ENCODE measurements around the gene UNC5CL. TPM values are rescaled to one million over a fixed set of nuclear protein-coding genes. Genes with fewer than 3 reads are reported as not detected.

Gene UNC5CL
- total RNA-seq, 1 experiment from 2014 or later = 0.81 TPM

- TF ChIP-seq CTCF (conservative IDR thresholded peaks at IDR 0.05) = no peak
- peaks cover 7% of the 10 kb centered on the region; the same call in 1 of the 2 replicates for H3K4me1 ChIP-seq (ENCODE audit: insufficient read depth, low read length)
- no peaks in the 10 kb centered on the region for H3K23me2 ChIP-seq (ENCODE audit: insufficient read length, low read depth, low read length, poor library complexity, severe bottlenecking)
Observed at GRCh38 chr6:41051873-41052272, 12.9 kb upstream of the UNC5CL start.

More at GRCh38 chr6:41051873-41052272, 12.9 kb upstream of the UNC5CL start:
- Histone ChIP-seq H3K23ac (ENCODE audit: insufficient read length, low read depth, low read length) (no peak overlapping the region), H3K27me3 (ENCODE audit: insufficient read depth, low read length) (no peaks in the 10 kb centered on the region), H3K79me1 (ENCODE audit: insufficient read depth, low read depth, low read length, poor library complexity, severe bottlenecking) (no peaks in the 10 kb centered on the region), H3K18ac (ENCODE audit: insufficient read length, low read depth, low read length) (no peak overlapping the region), H4K5ac (ENCODE audit: insufficient read length, low read depth, low read length) (no peak overlapping the region), H2BK20ac (ENCODE audit: low read depth, low read length, poor library complexity, severe bottlenecking) (no peak overlapping the region), H2AK5ac (ENCODE audit: insufficient read length, low read length) (no peak overlapping the region), H4K91ac (ENCODE audit: insufficient read length, low read depth, low read length) (no peak overlapping the region), H3K14ac (ENCODE audit: insufficient read depth, low read length) (no peak overlapping the region), H3K4ac (ENCODE audit: low read depth, low read length) (no peak overlapping the region), H2BK15ac (ENCODE audit: low read depth, low read length) (no peak overlapping the region), H2AFZ (ENCODE audit: low read length) (no peak overlapping the region), H3K56ac (ENCODE audit: insufficient read length, low read depth, low read length) (no peak overlapping the region), H3T11ph (ENCODE audit: low read length) (no peak overlapping the region), H3K9me3 (ENCODE audit: control insufficient read depth, low read depth, low read length) (no peaks in the 10 kb centered on the region), H3K27ac (ENCODE audit: insufficient read length, low read depth, low read length) (no peak overlapping the region), H3K9ac (ENCODE audit: extremely low read depth, insufficient read length, low read length) (no peak overlapping the region), H2BK12ac (ENCODE audit: insufficient read length, low read depth, low read length) (no peak overlapping the region), H3K4me2 (ENCODE audit: insufficient read depth, insufficient read length, low read length) (no peak overlapping the region), H3K79me2 (ENCODE audit: insufficient read depth, low read length) (no peaks in the 10 kb centered on the region), H2BK120ac (ENCODE audit: low read depth, low read length, poor library complexity, severe bottlenecking) (no peak overlapping the region), H2BK5ac (ENCODE audit: insufficient read length, low read length) (no peak overlapping the region), H4K20me1 (ENCODE audit: control insufficient read depth, insufficient read depth, insufficient read length) (no peaks in the 10 kb centered on the region), H4K8ac (replicated peaks; ENCODE audit: insufficient read length, low read depth, low read length) (no peak overlapping the region)
- Mint-ChIP-seq H3K36me3 (ENCODE audit: insufficient read depth in 1 of 3, low read depth in 3 of 3) (peaks cover 0 to 1% (median 0%) of the 10 kb centered on the region in 3 experiments; a peak in 2 of 7 replicates), H3K27me3 (ENCODE audit: low read depth) (no peaks in the 10 kb centered on the region), H3K9me3 (no peaks in the 10 kb centered on the region), H3K4me3 (no peak overlapping the region), H3K4me1 (peaks cover 14 to 21% of the 10 kb centered on the region in 2 experiments), H3K27ac (peak overlapping the region in 1 of 3 experiments; percentile 6; a peak in 1 of 7 replicates)
- DNase-seq = no peak
- no CpG with 5 or more reads among the region's 5 CpGs for WGBS (ENCODE audit: extremely low coverage, insufficient read length, low lambda C conversion rate)
